ENCODE results near the gene DLST. TPM values are rescaled to one million over a fixed set of nuclear protein-coding genes. Genes with fewer than 3 reads are reported as not detected.
A peak's percentile ranks its signal among the peaks of the same experiment; 100 is the strongest.

The DLST gene
- total RNA-seq, 1 donor from 2014 or later = 101 TPM

- H3K9me3 Mint-ChIP-seq (ENCODE audit: unreplicated experiment) = no peaks in the 10 kb centered on the region
- no peak overlapping the region for H3K4me3 Mint-ChIP-seq (ENCODE audit: unreplicated experiment)
- TF ChIP-seq, protein P1, sequence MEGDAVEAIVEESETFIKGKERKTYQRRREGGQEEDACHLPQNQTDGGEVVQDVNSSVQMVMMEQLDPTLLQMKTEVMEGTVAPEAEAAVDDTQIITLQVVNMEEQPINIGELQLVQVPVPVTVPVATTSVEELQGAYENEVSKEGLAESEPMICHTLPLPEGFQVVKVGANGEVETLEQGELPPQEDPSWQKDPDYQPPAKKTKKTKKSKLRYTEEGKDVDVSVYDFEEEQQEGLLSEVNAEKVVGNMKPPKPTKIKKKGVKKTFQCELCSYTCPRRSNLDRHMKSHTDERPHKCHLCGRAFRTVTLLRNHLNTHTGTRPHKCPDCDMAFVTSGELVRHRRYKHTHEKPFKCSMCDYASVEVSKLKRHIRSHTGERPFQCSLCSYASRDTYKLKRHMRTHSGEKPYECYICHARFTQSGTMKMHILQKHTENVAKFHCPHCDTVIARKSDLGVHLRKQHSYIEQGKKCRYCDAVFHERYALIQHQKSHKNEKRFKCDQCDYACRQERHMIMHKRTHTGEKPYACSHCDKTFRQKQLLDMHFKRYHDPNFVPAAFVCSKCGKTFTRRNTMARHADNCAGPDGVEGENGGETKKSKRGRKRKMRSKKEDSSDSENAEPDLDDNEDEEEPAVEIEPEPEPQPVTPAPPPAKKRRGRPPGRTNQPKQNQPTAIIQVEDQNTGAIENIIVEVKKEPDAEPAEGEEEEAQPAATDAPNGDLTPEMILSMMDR (IDR thresholded peaks at IDR 0.05) = peak; percentile 19
These were observed 65.1 kb downstream of the DLST start for GRCh38 chr14:74946659-74947281.

GRCh38 chr14:74947353-74948227 is 65.9 kb downstream of the DLST start:
- no peak for DNase-seq (ENCODE audit: extremely low spot score, unreplicated experiment)
- peaks cover 2% of the 10 kb centered on the region for H3K27me3 Mint-ChIP-seq (ENCODE audit: unreplicated experiment)
- no peaks in the 10 kb centered on the region for H3K36me3 Mint-ChIP-seq (ENCODE audit: unreplicated experiment)
- no peak overlapping the region for H3K27ac Mint-ChIP-seq (ENCODE audit: unreplicated experiment)
- TF ChIP-seq, protein P1 (IDR thresholded peaks at IDR 0.05) = no peak
- H3K4me1 Mint-ChIP-seq (ENCODE audit: unreplicated experiment) = peaks cover 6% of the 10 kb centered on the region
- no peaks in the 10 kb centered on the region for H3K9me3 Mint-ChIP-seq (ENCODE audit: unreplicated experiment)
- no peak overlapping the region for H3K4me3 Mint-ChIP-seq (ENCODE audit: unreplicated experiment)

More at GRCh38 chr14:74946659-74947281, 65.1 kb downstream of the DLST start:
- no peaks in the 10 kb centered on the region for H3K36me3 Mint-ChIP-seq (ENCODE audit: unreplicated experiment)
- H3K27me3 Mint-ChIP-seq (ENCODE audit: unreplicated experiment) = peaks cover 2% of the 10 kb centered on the region
- no peak overlapping the region for H3K27ac Mint-ChIP-seq (ENCODE audit: unreplicated experiment)
- no peak for DNase-seq (ENCODE audit: extremely low spot score, unreplicated experiment)
- peaks cover 8% of the 10 kb centered on the region for H3K4me1 Mint-ChIP-seq (ENCODE audit: unreplicated experiment)

GRCh38 chr14:74948228-74949175 is 66.8 kb downstream of the DLST start:
- H3K9me3 Mint-ChIP-seq (ENCODE audit: unreplicated experiment) = no peaks in the 10 kb centered on the region
- H3K36me3 Mint-ChIP-seq (ENCODE audit: unreplicated experiment) = no peaks in the 10 kb centered on the region
- no peak overlapping the region for H3K4me3 Mint-ChIP-seq (ENCODE audit: unreplicated experiment)
- H3K4me1 Mint-ChIP-seq (ENCODE audit: unreplicated experiment) = peaks cover 10% of the 10 kb centered on the region
- DNase-seq (ENCODE audit: extremely low spot score, unreplicated experiment) = no peak
- TF ChIP-seq, protein P1 (IDR thresholded peaks at IDR 0.05) = no peak
- no peak overlapping the region for H3K27ac Mint-ChIP-seq (ENCODE audit: unreplicated experiment)
- peaks cover 2% of the 10 kb centered on the region for H3K27me3 Mint-ChIP-seq (ENCODE audit: unreplicated experiment)

GRCh38 chr14:74949191-74949601 is 67.5 kb downstream of the DLST start:
- no peaks in the 10 kb centered on the region for H3K9me3 Mint-ChIP-seq (ENCODE audit: unreplicated experiment)
- DNase-seq (ENCODE audit: extremely low spot score, unreplicated experiment) = no peak
- H3K4me1 Mint-ChIP-seq (ENCODE audit: unreplicated experiment) = peaks cover 14% of the 10 kb centered on the region
- H3K4me3 Mint-ChIP-seq (ENCODE audit: unreplicated experiment) = no peak overlapping the region
- H3K27ac Mint-ChIP-seq (ENCODE audit: unreplicated experiment) = no peak overlapping the region
- TF ChIP-seq, protein P1 (IDR thresholded peaks at IDR 0.05) = no peak
- peaks cover 2% of the 10 kb centered on the region for H3K27me3 Mint-ChIP-seq (ENCODE audit: unreplicated experiment)
- no peaks in the 10 kb centered on the region for H3K36me3 Mint-ChIP-seq (ENCODE audit: unreplicated experiment)
